ENCODE measurements around the gene SLC33A1.

DNA sequence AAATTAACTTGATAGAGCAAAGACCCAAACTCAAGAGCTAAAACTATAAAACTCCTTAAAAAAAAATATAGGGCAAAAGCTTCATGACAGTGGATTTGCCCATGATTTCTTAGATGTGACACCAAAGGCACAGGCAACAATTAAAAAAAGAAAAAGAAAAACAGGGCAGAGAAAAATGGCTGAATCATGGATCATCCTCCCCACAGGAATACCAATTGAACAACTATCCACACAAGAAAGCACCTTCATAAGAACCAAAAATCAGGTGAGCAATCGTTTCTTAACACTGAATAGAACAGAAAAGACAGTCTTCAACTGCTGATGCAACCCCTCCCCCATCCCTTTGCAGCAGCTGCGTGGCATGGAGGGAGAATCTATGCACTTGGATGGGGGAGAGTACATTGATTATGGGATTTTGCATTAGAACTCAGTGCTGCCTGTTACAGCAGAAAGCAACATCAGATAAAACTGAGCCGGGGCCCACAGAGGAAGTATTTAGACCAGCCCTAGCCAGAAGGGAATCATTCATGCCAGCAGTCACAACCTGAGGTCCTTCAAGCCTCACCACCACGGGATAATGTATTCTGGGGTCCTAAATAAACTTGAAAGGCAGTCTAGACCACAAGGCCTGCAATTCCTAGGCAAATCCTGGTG lies 63.8 kb downstream of the SLC33A1 start:
- TF ChIP-seq POLR2AphosphoS5 (IDR thresholded peaks at IDR 0.05; ENCODE audit: low read depth, low read length) (no peak), TAF1 (IDR thresholded peaks at IDR 0.05; ENCODE audit: borderline replicate concordance, insufficient read depth, low read length) (no peak), SIN3A (IDR thresholded peaks at IDR 0.05; ENCODE audit: borderline replicate concordance, insufficient read depth, low read length) (no peak)
- TF ChIP-seq, protein P1, sequence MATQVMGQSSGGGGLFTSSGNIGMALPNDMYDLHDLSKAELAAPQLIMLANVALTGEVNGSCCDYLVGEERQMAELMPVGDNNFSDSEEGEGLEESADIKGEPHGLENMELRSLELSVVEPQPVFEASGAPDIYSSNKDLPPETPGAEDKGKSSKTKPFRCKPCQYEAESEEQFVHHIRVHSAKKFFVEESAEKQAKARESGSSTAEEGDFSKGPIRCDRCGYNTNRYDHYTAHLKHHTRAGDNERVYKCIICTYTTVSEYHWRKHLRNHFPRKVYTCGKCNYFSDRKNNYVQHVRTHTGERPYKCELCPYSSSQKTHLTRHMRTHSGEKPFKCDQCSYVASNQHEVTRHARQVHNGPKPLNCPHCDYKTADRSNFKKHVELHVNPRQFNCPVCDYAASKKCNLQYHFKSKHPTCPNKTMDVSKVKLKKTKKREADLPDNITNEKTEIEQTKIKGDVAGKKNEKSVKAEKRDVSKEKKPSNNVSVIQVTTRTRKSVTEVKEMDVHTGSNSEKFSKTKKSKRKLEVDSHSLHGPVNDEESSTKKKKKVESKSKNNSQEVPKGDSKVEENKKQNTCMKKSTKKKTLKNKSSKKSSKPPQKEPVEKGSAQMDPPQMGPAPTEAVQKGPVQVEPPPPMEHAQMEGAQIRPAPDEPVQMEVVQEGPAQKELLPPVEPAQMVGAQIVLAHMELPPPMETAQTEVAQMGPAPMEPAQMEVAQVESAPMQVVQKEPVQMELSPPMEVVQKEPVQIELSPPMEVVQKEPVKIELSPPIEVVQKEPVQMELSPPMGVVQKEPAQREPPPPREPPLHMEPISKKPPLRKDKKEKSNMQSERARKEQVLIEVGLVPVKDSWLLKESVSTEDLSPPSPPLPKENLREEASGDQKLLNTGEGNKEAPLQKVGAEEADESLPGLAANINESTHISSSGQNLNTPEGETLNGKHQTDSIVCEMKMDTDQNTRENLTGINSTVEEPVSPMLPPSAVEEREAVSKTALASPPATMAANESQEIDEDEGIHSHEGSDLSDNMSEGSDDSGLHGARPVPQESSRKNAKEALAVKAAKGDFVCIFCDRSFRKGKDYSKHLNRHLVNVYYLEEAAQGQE (IDR thresholded peaks at IDR 0.05; ENCODE audit: insufficient read depth in 1 of 2, low read depth in 2 of 2, low read length in 2 of 2): no peak
